GM21723 (cell line): ENCODE results near the gene ZNF521.
A peak's percentile ranks its signal among the peaks of the same experiment; 100 is the strongest.

Experiments
- ATAC-seq: cut with Tn5 transposase; IDR thresholded peaks from one replicate; pipeline ENCODE4 v1.9.1; 2021; ENCODE audit warnings: mild to moderate bottlenecking, moderate library complexity; ENCODE audit not compliant: unreplicated experiment

ZNF521 gene

DNA sequence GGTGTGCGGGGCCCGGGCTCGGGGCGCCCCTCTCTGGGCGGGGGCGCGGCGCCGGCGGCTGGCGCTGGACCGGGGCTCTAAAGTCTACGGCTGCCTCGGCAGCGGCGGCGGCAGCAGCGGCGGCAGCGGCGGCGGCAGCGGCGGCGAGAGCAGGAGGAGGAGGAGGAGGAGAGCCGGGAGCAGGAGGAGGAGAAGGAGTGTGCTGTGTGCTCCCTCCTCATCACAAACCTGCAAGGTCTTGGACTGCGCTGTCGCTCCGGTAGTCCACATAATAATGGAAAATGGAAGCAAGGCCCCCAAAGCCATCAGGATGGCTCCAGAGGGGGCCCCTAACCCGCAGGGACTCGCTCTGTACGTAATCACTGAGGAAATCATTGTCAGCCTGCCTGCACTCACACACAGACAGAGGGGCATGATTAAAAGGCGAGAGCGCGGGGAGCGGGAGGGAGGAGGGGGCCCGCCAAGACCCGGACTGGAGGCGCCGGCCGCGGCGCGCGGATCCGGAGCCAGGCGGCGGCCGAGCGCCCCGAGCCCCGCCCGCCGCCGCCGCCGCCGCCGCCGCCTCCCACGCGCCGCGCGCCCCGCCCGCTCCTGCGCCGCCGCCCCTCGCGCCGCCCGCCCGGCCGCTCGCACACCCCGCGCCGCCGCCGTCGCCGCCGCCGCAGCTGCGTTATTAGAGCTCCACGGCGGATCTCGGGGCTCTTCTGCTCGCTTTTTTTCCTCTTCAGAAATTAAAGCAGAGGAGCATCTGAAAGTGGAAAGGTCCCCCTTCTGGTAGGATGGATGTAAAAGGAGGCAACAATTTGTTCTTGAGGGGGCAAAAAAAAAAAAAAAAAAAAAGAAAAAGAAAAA lies at the start of gene ZNF521:
ZNF521 (minus strand) TSS at position 390 of the 852 bp plus-strand sequence. CDS start 1,220 bp downstream, outside the sequence.
- peak; percentile 64 for ATAC-seq

GRCh38 chr18:25399554-25399953 lies 47.6 kb upstream of the ZNF521 start:
- ATAC-seq = no peak

DNA sequence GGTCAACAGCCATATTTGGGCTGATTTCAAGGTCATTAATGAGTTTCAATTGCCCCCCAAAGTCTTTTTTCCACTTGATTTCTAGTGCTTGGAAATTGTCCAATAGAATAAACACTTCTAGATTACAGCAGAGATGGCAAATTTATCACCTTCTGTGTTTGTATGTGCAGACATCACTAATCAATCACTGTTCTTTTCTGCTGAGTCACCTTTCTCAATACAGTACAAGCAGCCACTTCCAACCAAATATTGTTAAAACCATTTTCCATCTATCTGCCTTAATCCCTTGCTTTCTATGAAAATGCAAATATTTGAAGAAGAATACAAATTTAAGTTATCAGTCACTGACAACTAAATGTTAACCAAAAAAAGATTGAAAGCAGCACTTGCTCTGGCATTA lies 40.2 kb upstream of the ZNF521 start:
- ATAC-seq = no peak

- no peak for ATAC-seq
Measured at GRCh38 chr18:25373432-25374179, 21.6 kb upstream of the ZNF521 start.

DNA sequence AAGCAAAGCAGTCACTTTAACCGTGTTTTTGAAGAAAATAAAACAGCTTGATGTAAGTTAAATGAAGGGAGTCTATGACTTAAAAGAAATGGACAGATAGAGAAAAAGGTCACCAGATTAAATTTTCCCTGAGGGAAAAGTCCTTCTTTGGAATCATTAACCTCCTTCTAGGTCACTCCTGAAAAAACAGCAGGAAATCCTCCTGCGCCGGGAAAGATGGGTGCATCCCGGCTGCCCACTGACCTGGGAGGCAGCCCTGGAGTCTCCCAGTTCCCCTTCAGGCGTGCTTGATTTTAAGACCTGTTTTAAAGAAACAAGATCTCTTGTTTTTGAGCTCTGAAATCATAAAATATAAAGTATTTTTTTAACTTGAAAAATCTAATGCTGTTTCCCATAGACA lies 18.4 kb upstream of the ZNF521 start:
- no peak for ATAC-seq

- no peak for ATAC-seq
Measured at GRCh38 chr18:25365242-25365641, 13.3 kb upstream of the ZNF521 start.

- no peak for ATAC-seq
Measured at GRCh38 chr18:25364732-25365131, 12.8 kb upstream of the ZNF521 start.

DNA sequence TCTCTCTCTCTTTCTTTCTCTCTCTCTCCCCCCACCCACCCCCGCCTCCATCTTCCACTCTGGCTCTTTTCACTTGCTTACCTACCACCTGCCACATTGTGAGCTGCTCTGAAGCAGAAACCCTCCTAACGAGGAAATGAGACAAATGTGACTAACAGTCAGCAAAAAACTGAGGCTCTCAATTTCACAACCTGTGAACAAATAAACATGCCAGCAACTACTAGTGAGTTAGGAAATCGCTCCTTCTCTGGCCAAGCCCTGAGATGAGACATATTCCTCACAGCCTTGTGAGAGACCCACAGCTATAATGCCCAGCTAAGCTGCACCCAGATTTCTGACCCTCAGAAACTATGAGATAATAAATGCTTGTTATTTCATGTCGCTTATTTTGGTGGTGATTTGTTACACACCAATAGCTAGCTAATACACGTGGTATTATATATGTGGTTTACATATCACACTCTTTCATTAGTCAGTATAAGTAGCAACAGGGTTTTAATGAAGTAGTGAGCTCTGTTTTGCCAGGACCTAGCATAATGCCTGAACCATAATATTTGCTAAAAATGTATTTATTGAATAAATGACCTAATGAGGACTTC lies 8.4 kb upstream of the ZNF521 start:
- no peak for ATAC-seq

DNA sequence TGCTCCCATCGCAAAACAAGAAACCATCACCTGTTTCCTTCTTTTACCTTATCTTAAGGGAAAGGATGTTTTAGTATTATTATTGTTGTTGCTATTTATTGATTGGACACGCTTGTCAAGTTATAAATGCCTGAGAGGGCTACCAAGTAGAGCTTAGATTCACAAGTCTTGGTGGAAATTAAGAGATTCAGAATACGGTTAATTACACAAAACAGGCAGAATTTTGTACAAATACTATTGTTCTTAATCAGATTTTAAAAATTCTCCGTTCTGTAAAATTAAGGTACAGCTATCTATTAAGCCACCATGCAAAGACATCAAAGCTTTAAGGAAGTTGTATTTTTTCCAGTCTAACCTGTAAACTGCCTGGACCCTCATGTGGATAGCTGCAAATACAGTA lies 1.1 kb upstream of the ZNF521 start:
- no peak for ATAC-seq

GRCh38 chr18:25352629-25353005 lies 651 bp upstream of the ZNF521 start:
- no peak for ATAC-seq

GRCh38 chr18:25351280-25351775 lies 638 bp downstream of the ZNF521 start:
- no peak for ATAC-seq

- peak; percentile 59 for ATAC-seq
Measured at GRCh38 chr18:25350489-25351251, 1.3 kb downstream of the ZNF521 start.

GRCh38 chr18:25349926-25350487 lies 2.0 kb downstream of the ZNF521 start:
- no peak for ATAC-seq

- ATAC-seq = no peak
Measured at GRCh38 chr18:25349131-25349925, 2.6 kb downstream of the ZNF521 start.

DNA sequence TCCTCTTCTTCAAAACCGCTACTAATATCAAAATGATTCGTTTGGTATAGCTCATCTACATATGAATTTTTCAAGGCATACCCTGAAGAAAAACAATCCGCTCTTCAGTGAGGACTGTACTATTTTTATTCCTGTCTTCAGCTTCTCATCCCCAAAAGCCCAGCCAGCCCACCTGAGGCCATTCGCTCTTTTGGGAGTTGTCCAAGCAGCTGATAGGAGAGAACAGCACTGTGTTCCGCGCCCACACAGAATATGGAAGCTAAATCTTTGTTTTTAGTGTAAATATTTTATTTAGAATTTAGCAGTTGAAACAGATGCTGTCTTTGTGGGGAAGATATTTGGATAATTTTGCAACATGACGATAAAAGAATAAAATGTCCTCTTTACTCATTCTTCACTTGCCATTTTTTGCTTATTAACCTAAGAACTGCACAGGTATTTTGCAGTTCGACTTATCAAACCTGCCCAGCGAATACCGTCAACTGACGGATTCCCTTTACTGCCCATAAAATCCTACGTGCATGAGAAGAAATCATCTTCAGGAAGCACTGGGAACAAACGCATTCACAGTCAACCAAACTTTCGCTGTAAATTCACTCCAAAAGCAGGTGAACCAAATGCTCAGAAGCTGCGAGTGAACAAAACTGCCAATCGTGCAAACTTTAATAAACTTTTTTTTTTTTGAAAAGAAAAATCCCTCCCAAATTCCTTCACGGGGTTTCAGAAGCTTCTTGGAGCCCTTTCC lies 3.4 kb downstream of the ZNF521 start:
- no peak for ATAC-seq

DNA sequence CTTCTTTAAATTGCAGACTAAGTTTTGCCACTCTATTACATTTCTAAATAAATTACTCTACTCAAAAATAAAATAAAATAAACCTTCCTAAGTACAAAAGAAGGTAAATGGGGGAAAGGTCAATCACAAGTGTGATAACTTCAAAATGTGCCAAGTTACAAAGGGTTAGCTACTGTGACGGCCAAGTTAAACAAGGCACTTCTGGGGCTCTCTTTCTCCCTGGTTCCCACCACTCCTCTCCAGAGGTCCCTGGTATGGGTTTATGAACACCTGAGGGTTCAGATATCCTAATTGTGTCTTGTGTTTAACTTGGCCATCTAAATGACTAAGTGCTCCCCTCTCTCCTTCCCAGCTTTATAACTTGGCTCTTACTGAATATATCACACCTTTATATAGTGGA lies 5.4 kb downstream of the ZNF521 start:
- ATAC-seq = no peak

GRCh38 chr18:25345081-25345866 lies 6.7 kb downstream of the ZNF521 start:
- no peak for ATAC-seq

DNA sequence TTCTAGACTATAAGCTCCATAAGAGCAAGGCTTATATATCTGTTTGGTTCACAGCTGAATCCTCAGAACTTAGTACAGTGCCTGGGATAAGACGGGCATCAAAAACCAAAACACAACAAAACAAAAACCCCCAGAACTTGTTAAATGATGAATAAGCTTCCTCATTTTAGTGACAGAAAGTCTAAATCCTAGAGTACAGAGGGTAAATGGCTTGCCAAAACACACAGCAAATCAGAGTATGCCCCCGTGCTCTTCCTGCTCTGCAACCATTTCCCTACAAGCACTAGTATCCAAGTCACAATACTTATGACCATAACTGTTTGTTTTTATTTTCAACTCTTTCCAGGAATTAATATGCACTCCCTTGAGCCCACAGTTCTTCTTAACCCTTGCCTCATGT lies 10.1 kb downstream of the ZNF521 start:
- ATAC-seq = no peak
